ENCODE results near the gene KAZN. TPM values are rescaled to one million over a fixed set of nuclear protein-coding genes. Genes with fewer than 3 reads are reported as not detected.

Gene KAZN
- total and polyA plus RNA-seq, 2 experiments from 2014 or later, result 7.9 to 15.6 TPM

DNA sequence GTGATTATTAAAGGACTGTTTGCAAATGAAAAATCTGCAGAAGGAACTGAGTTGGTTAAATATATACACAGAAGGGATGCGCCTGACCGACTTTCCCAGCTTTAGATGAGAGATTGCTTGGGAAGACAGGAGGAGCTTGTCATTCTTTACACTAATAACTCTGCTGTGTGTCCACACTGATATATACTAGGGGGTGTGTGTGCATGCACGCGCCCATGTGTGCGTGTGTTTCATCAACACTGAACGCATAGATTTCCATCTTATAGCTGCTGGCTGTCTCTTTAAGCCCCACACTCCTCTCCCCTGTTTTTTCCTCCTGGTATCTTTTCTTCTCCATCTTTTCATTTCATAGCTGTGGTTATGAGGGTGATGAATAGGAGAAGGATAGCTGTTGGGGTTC is 6.9 kb upstream of the KAZN start:
- no peak for DNase-seq (ENCODE audit: low spot score)
- Histone ChIP-seq H3K4me2 (no peak overlapping the region), H3K4me1 (ENCODE audit: insufficient read depth) (no peaks in the 10 kb centered on the region), H3K27ac (no peak overlapping the region), H3K36me3 (replicated peaks; ENCODE audit: insufficient read depth, low read depth) (no peaks in the 10 kb centered on the region), H3K4me3 (no peak overlapping the region), H4K20me1 (ENCODE audit: insufficient read depth, poor library complexity, severe bottlenecking) (no peaks in the 10 kb centered on the region), H3K79me2 (no peaks in the 10 kb centered on the region), H3K27me3 (no peaks in the 10 kb centered on the region), H3K9me2 (replicated peaks; ENCODE audit: insufficient read depth) (no peaks in the 10 kb centered on the region), H3K9me3 (ENCODE audit: low read depth) (no peaks in the 10 kb centered on the region), H2AFZ (no peak overlapping the region)
- no peak for TF ChIP-seq EZH2phosphoT487 (IDR thresholded peaks at IDR 0.05; ENCODE audit: low read depth, severe bottlenecking, unreplicated experiment)
- no peak for TF ChIP-seq CTCF (IDR thresholded peaks at IDR 0.05; ENCODE audit: poor library complexity)
- no peak for TF ChIP-seq EZH2 (IDR thresholded peaks at IDR 0.05; ENCODE audit: borderline replicate concordance)
- WGBS (ENCODE audit: low lambda C conversion rate, missing lambda C conversion rate), result 82% methylated on average over 6 of the region's 6 CpGs

- Histone ChIP-seq H3K9me2 (replicated peaks; ENCODE audit: insufficient read depth) (no peaks in the 10 kb centered on the region), H3K4me1 (ENCODE audit: insufficient read depth) (no peaks in the 10 kb centered on the region), H3K79me2 (no peaks in the 10 kb centered on the region), H3K9me3 (ENCODE audit: low read depth) (no peaks in the 10 kb centered on the region), H3K36me3 (replicated peaks; ENCODE audit: insufficient read depth, low read depth) (no peaks in the 10 kb centered on the region), H3K27ac (no peak overlapping the region), H3K27me3 (no peaks in the 10 kb centered on the region), H3K4me3 (no peak overlapping the region), H3K4me2 (no peak overlapping the region), H4K20me1 (ENCODE audit: insufficient read depth, poor library complexity, severe bottlenecking) (no peaks in the 10 kb centered on the region), H2AFZ (no peak overlapping the region)
- 65% methylated on average over 9 of the region's 9 CpGs for WGBS (ENCODE audit: low lambda C conversion rate, missing lambda C conversion rate)
- DNase-seq (ENCODE audit: low spot score), result no peak
- TF ChIP-seq EZH2 (IDR thresholded peaks at IDR 0.05; ENCODE audit: borderline replicate concordance), result no peak
- TF ChIP-seq CTCF (IDR thresholded peaks at IDR 0.05; ENCODE audit: poor library complexity), result no peak
- no peak for TF ChIP-seq EZH2phosphoT487 (IDR thresholded peaks at IDR 0.05; ENCODE audit: low read depth, severe bottlenecking, unreplicated experiment)
These were observed 6.4 kb upstream of the KAZN start for GRCh38 chr1:14592004-14592631.

GRCh38 chr1:14593302-14593701 is 5.2 kb upstream of the KAZN start:
- no peak overlapping the region for H2AFZ ChIP-seq
- WGBS (ENCODE audit: low lambda C conversion rate, missing lambda C conversion rate), result 67% methylated on average over 4 of the region's 4 CpGs
- no peaks in the 10 kb centered on the region for H3K36me3 ChIP-seq (replicated peaks; ENCODE audit: insufficient read depth, low read depth)
- no peak overlapping the region for H3K4me2 ChIP-seq
- H3K27me3 ChIP-seq, result peaks cover 11% of the 10 kb centered on the region
- no peaks in the 10 kb centered on the region for H3K4me1 ChIP-seq (ENCODE audit: insufficient read depth)
- H3K27ac ChIP-seq, result no peak overlapping the region
- TF ChIP-seq CTCF (IDR thresholded peaks at IDR 0.05; ENCODE audit: poor library complexity) (no peak), EZH2phosphoT487 (IDR thresholded peaks at IDR 0.05; ENCODE audit: low read depth, severe bottlenecking, unreplicated experiment) (no peak), EZH2 (IDR thresholded peaks at IDR 0.05; ENCODE audit: borderline replicate concordance) (no peak)
- no peak overlapping the region for H3K4me3 ChIP-seq
- no peak for DNase-seq (ENCODE audit: low spot score)
- H3K9me3 ChIP-seq (ENCODE audit: low read depth), result no peaks in the 10 kb centered on the region
- no peaks in the 10 kb centered on the region for H4K20me1 ChIP-seq (ENCODE audit: insufficient read depth, poor library complexity, severe bottlenecking)
- no peaks in the 10 kb centered on the region for H3K79me2 ChIP-seq
- H3K9me2 ChIP-seq (replicated peaks; ENCODE audit: insufficient read depth), result no peaks in the 10 kb centered on the region
